ENCODE measurements around the gene ANKRD45. TPM values are rescaled to one million over a fixed set of nuclear protein-coding genes. Genes with fewer than 3 reads are reported as not detected.

The ANKRD45 gene
- total and polyA plus RNA-seq, 2 of the 8 experiments (the other 6 are each of a cell fraction or from before 2014, with no cell fraction given), result 0.41 to 2.8 TPM

- H3K79me2 ChIP-seq (ENCODE audit: control insufficient read depth in 1 of 2, insufficient read depth in 2 of 2, low read length in 2 of 2), result no peaks in the 10 kb centered on the region
- H3K36me3 ChIP-seq (ENCODE audit: control insufficient read depth in 2 of 4, insufficient read depth in 4 of 4, low read length in 3 of 4), result no peaks in the 10 kb centered on the region; a peak in 2 of 8 replicates
- no peak overlapping the region for H2BK120ac ChIP-seq (replicated peaks; ENCODE audit: low read depth, low read length)
- no peak overlapping the region for H3K56ac ChIP-seq (replicated peaks; ENCODE audit: insufficient read length, low read depth, low read length)
- no peaks in the 10 kb centered on the region for H3K4me1 ChIP-seq (replicated peaks in 1 of 4; ENCODE audit: control insufficient read depth in 3 of 4, insufficient read depth in 4 of 4, low read length in 3 of 4)
- H3K23me2 ChIP-seq (ENCODE audit: low read depth, low read length), result no peaks in the 10 kb centered on the region
- no peak overlapping the region for H2AK5ac ChIP-seq (ENCODE audit: low read depth, low read length)
- no peak overlapping the region for H3K4ac ChIP-seq (replicated peaks; ENCODE audit: insufficient read length, low read depth, low read length)
- H2BK5ac ChIP-seq (ENCODE audit: low read depth, low read length), result no peak overlapping the region
- DNase-seq (ENCODE audit: low read depth in 1 of 2, low spot score in 2 of 2) (no peak), FAIRE-seq (no peak)
- no peak overlapping the region for H3K23ac ChIP-seq (ENCODE audit: insufficient read length)
- no peaks in the 10 kb centered on the region for H3K27me3 ChIP-seq (replicated peaks in 1 of 4; ENCODE audit: control insufficient read depth in 3 of 4, extremely low read depth in 1 of 4, insufficient read depth in 3 of 4, low read length in 3 of 4)
- H3K79me1 ChIP-seq (ENCODE audit: low read depth, low read length), result no peaks in the 10 kb centered on the region
- H4K5ac ChIP-seq (ENCODE audit: insufficient read length, low read depth, low read length), result no peak overlapping the region
- H3K4me2 ChIP-seq (ENCODE audit: insufficient read depth in 1 of 2, low read depth in 2 of 2, low read length in 2 of 2), result no peak overlapping the region
- H3K14ac ChIP-seq (ENCODE audit: insufficient read length), result no peak overlapping the region
- WGBS, 2 experiments (ENCODE audit: extremely low coverage in 1 of 2, insufficient coverage in 1 of 2, insufficient read length in 1 of 2, insufficient replicate concordance in 2 of 2, low coverage in 1 of 2, low lambda C conversion rate in 2 of 2, missing lambda C conversion rate in 1 of 2), result 86% methylated on average over 4 of the region's 4 CpGs; no CpG with 5 or more reads in 1 of the 2 experiments
- H3K27ac ChIP-seq (ENCODE audit: low read depth, low read length), result no peak overlapping the region
- no peak overlapping the region for H2BK20ac ChIP-seq (ENCODE audit: low read length)
- H4K91ac ChIP-seq (replicated peaks; ENCODE audit: insufficient read length, low read length), result no peak overlapping the region
- no peak overlapping the region for H3K4me3 ChIP-seq (ENCODE audit: extremely low read depth in 1 of 4, insufficient read depth in 2 of 4, low read depth in 3 of 4, low read length in 4 of 4)
- H2BK15ac ChIP-seq (ENCODE audit: low read length), result no peak overlapping the region
- ChIA-PET CTCF (ENCODE audit: partially characterized antibody) (no interaction called here), POLR2A (ENCODE audit: partially characterized antibody) (interaction anchor here (0.7 kb wide), 1 partner anchor 18 kb away, joined by 3 read pairs; no protein-coding TSS in a partner anchor)
- H2AFZ ChIP-seq (ENCODE audit: low read length), result no peak overlapping the region
- no peaks in the 10 kb centered on the region for H4K20me1 ChIP-seq (replicated peaks in 1 of 2; ENCODE audit: control insufficient read depth in 1 of 2, insufficient read depth in 2 of 2, low read length in 2 of 2)
- H3K9ac ChIP-seq (replicated peaks in 1 of 4; ENCODE audit: extremely low read depth in 1 of 4, low read depth in 3 of 4, low read length in 3 of 4), result no peak overlapping the region
- no peak overlapping the region for H3K18ac ChIP-seq (ENCODE audit: extremely low read depth, low read length)
- H2BK12ac ChIP-seq (ENCODE audit: low read depth, low read length), result no peak overlapping the region
- H4K8ac ChIP-seq (ENCODE audit: extremely low read depth, insufficient read depth, low read length), result no peak overlapping the region
- peaks cover 8 to 32% of the 10 kb centered on the region in 2 experiments for H3K9me3 ChIP-seq (ENCODE audit: insufficient read depth in 2 of 2, low read depth in 1 of 2, low read length in 1 of 2)
- TF ChIP-seq SP4 (IDR thresholded peaks at IDR 0.05; ENCODE audit: low read length) (no peak), SP2 (IDR thresholded peaks at IDR 0.05; ENCODE audit: low read length) (no peak), JUN (IDR thresholded peaks at IDR 0.05; ENCODE audit: low read depth, low read length) (no peak), POLR2AphosphoS5 (IDR thresholded peaks at IDR 0.05; ENCODE audit: low read depth, low read length) (no peak), SIX5 (IDR thresholded peaks at IDR 0.05; ENCODE audit: low read depth, low read length) (no peak), CEBPB (IDR thresholded peaks at IDR 0.05; ENCODE audit: low read depth, low read length) (no peak), ATF3 (IDR thresholded peaks at IDR 0.05; ENCODE audit: insufficient read depth, low read depth, low read length) (no peak), KDM1A (IDR thresholded peaks at IDR 0.05; ENCODE audit: borderline replicate concordance, low read length) (no peak), HDAC2 (IDR thresholded peaks at IDR 0.05; ENCODE audit: borderline replicate concordance in 1 of 2, low read depth in 2 of 2, low read length in 2 of 2) (no peak), CTCF (IDR thresholded peaks at IDR 0.05; ENCODE audit: control extremely low read depth in 1 of 3, insufficient read depth in 1 of 3, low read depth in 1 of 3, low read length in 3 of 3) (no peak)
These were observed 61.0 kb downstream of the ANKRD45 start for GRCh38 chr1:173608503-173609216.
